ENCODE results near the gene ZNF385C.
"Not testable (repeated sequence)": the region's sequence is repeated elsewhere in the genome, so short reads cannot be mapped to it uniquely, and the experiment has no call there.

The ZNF385C gene

DNA sequence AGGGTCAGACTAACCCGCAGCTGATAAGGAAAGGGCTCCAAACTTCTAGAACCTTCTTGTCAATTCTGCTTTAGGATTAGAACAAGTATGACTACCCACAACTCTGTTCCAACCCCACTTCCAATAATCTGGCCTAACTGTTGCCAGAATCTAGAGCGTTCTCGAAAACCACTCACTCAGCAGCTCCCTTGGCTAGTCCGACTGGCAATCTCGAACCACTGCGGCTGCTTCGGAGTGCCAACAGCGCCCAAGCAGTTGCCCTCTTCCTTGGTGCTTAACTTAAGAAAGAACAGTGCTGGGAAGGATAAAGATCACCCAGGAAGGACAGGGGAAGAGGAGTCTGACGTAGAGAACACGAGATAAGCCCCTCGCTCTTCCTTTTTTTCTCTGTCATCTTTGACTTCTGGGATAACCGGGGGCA, 81.9 kb downstream of the ZNF385C start:
- ChIA-PET POLR2A (ENCODE audit: low non-redundant PET) (no interaction called here), CTCF (no interaction called here)
- no peak for DNase-seq (ENCODE audit: low spot score)
- peak overlapping the region; percentile 91 for H3K27ac ChIP-seq
- TF ChIP-seq, protein P1, sequence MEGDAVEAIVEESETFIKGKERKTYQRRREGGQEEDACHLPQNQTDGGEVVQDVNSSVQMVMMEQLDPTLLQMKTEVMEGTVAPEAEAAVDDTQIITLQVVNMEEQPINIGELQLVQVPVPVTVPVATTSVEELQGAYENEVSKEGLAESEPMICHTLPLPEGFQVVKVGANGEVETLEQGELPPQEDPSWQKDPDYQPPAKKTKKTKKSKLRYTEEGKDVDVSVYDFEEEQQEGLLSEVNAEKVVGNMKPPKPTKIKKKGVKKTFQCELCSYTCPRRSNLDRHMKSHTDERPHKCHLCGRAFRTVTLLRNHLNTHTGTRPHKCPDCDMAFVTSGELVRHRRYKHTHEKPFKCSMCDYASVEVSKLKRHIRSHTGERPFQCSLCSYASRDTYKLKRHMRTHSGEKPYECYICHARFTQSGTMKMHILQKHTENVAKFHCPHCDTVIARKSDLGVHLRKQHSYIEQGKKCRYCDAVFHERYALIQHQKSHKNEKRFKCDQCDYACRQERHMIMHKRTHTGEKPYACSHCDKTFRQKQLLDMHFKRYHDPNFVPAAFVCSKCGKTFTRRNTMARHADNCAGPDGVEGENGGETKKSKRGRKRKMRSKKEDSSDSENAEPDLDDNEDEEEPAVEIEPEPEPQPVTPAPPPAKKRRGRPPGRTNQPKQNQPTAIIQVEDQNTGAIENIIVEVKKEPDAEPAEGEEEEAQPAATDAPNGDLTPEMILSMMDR (conservative IDR thresholded peaks at IDR 0.05; ENCODE audit: low read depth), result no peak

DNA sequence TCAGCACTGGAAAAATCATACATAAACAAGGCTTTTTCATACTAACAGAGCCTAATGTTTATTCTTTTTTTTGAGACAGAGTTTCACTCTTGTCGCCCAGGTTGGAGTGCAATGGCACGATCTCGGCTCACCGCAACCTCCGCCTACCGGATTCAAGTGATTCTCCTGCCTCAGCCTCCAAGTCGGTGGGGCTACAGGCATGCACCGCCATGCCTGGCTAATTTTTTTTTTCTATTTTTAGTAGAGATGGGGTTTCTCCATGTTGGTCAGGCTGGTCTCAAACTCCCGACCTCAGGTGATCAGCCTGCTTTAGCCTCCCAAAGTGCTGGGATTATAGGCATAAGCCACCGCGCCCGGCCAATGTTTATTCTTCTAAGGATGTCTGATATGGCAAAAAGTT, 84.5 kb downstream of the ZNF385C start:
- DNase-seq (ENCODE audit: low spot score); CTCF ChIA-PET: not testable (repeated sequence)
- POLR2A ChIA-PET (ENCODE audit: low non-redundant PET), result interaction anchor here (0.7 kb wide), 1 partner anchor 97 kb away, joined by 4 read pairs; no protein-coding TSS in a partner anchor
- H3K27ac ChIP-seq, result peak overlapping the region; percentile 54

DNA sequence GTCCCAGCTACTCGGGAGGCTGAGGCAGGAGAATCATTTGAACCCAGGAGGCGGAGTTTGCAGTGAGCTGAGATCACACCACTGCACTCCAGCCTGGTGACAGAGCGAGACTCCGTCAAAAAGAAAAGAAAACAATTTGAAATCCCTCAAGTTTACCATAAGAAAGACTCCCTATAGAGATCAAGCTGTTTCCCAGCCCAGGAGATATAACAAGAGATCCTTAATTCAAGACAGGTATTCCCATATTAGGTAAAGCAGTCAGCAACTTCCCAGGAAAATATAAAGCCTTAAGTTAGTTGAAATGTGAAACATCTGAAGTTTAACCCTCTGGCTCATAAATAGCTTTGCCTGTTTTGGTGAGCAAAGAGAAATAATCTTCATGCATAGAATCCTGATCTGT, 85.9 kb downstream of the ZNF385C start:
- peak overlapping the region; percentile 71 for H3K27ac ChIP-seq
- CTCF ChIA-PET; POLR2A ChIA-PET (ENCODE audit: low non-redundant PET); DNase-seq (ENCODE audit: low spot score): not testable (repeated sequence)

DNA sequence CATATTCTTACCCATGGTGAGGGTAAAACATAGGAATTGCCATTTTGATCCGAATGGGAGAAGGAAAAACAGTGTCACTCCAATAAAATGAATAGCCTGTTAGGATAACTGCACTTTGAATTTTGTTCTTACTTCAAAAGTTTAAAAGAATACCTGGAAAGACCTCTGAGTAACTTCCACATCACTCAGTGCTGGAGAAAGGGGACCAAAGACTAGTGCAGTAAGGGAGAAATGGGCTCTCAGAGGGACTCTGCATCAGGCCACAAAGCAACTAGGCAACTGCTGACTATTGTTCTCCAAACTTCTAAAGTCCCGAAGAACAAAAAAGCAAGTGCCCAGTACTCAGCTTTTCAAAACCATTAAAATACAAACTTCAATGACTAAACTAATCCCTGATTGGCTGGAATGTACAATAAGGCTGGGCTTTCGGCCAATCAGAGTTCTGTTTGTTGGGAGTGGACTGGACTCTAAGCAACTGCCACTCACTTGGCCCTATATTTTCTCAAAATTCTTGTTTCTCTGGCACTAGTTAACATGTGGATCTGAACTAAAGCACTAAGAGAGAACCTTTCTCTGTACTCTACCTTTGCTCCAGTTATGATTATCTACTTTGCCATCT, 87.3 kb downstream of the ZNF385C start:
- CTCF ChIA-PET, result no interaction called here
- POLR2A ChIA-PET (ENCODE audit: low non-redundant PET), result no interaction called here
- DNase-seq (ENCODE audit: low spot score), result peak; percentile 92
- TF ChIP-seq, protein P1 (conservative IDR thresholded peaks at IDR 0.05; ENCODE audit: low read depth), result no peak
- no peak overlapping the region for H3K27ac ChIP-seq

- DNase-seq (ENCODE audit: low spot score), result peak; percentile 47
- POLR2A ChIA-PET (ENCODE audit: low non-redundant PET); CTCF ChIA-PET: not testable (repeated sequence)
- peak overlapping the region; percentile 90 for H3K27ac ChIP-seq
Observed at GRCh38 chr17:42010266-42010680, 88.0 kb downstream of the ZNF385C start.

DNA sequence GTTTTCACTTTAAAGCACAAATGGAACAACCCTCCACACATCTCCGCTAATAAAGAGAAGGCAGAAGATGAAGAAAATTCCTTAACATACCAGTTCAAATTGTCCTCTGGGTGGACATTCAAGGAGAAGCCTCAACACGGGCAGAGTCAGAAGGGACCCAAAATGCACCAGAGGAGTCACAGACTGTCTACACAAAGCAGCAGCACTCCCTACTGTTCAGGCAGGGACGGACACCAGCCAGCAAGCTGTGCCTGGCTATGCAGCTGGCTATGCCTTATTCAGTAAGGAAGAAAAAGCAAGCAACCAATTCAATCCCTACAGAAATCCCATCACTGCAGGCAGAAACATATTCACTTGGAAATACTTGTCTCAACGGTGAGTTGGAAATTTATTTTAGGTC, 89.1 kb downstream of the ZNF385C start:
- DNase-seq (ENCODE audit: low spot score), result no peak
- POLR2A ChIA-PET (ENCODE audit: low non-redundant PET), result no interaction called here
- CTCF ChIA-PET, result no interaction called here
- TF ChIP-seq, protein P1 (conservative IDR thresholded peaks at IDR 0.05; ENCODE audit: low read depth), result no peak
- H3K27ac ChIP-seq, result peak overlapping the region; percentile 90

DNA sequence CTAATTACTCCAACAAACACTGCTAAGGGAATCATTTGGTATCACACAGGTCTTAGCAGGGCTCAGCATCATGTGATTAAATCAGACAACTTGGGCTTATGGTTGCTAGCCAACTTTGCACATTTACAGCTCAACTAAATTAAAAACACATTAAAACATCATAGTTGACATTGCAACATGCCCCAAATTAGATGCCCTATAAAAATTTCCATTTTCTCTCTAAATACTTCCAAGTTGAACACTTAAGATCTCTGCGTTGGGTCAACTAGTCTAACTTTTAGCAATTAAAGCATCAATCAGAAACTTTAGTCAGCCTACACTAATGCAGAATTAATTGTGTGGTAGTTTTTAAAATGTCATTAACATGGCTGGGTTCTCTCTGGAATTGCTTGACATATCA, 93.1 kb downstream of the ZNF385C start:
- H3K27ac ChIP-seq, result no peak overlapping the region
- DNase-seq (ENCODE audit: low spot score), result no peak
- ChIA-PET POLR2A (ENCODE audit: low non-redundant PET) (no interaction called here), CTCF (no interaction called here)
- TF ChIP-seq, protein P1 (conservative IDR thresholded peaks at IDR 0.05; ENCODE audit: low read depth), result no peak

DNA sequence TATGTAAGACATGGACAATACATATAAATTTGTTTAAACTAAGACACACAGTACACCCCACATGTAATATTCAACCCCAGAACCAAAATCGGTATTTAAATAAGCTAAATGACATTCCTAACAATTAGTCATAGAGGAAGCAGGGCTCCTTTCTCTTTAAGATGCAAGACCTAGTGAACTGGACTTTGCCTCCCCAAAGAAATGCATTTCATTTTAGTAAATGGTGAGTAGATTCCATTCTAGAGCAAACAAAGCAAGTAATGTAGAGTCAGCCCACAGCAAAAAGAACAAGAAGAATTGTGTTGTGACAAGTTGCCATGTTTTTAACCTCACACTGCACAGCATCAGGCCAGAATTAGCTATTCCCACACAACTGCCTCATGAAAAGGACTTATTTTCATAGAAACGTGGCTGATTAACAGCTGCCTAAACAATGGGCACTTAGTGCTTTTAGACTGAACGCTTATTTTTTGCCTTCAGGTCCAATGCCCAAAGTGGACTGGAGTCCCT, 95.4 kb downstream of the ZNF385C start:
- CTCF ChIA-PET, result interaction anchor here (0.6 to 0.8 kb wide), 2 partner anchors 40 to 125 kb away, joined by 4 to 5 read pairs; no protein-coding TSS in a partner anchor
- DNase-seq (ENCODE audit: low spot score), result no peak
- POLR2A ChIA-PET (ENCODE audit: low non-redundant PET), result no interaction called here
- H3K27ac ChIP-seq, result peak overlapping the region; percentile 24; the same call in 1 of the 2 replicates
- TF ChIP-seq, protein P1 (conservative IDR thresholded peaks at IDR 0.05; ENCODE audit: low read depth), result no peak
